ENCODE results near the gene NPY. TPM values are rescaled to one million over a fixed set of nuclear protein-coding genes. Genes with fewer than 3 reads are reported as not detected.

Gene NPY
- total RNA-seq, 1 experiment from 2014 or later, result not detected

- H4K20me1 ChIP-seq (ENCODE audit: insufficient read depth), result no peaks in the 10 kb centered on the region
- no TSS peak for BruUV-seq (replicated peaks)
- no peak overlapping the region for H2AFZ ChIP-seq (ENCODE audit: low read depth, low read length, poor library complexity, severe bottlenecking)
- H3K27ac ChIP-seq (ENCODE audit: low read depth, low read length), result no peak overlapping the region
- RAD21 ChIA-PET (ENCODE audit: low non-redundant PET in 1 of 2, low total read pairs in 2 of 2, uncharacterized antibody in 2 of 2, unreplicated experiment in 2 of 2), result no interaction called here
- no peaks in the 10 kb centered on the region for H3K36me3 ChIP-seq (ENCODE audit: control insufficient read depth in 1 of 2, insufficient read depth in 2 of 2, low read length in 2 of 2)
- H3K9me2 ChIP-seq (ENCODE audit: insufficient read depth), result no peaks in the 10 kb centered on the region
- no peaks in the 10 kb centered on the region for H3K4me1 ChIP-seq (ENCODE audit: control insufficient read depth in 1 of 2, insufficient read depth in 2 of 2, low read length in 2 of 2)
- no peak overlapping the region for H3K9ac ChIP-seq (ENCODE audit: low read length)
- H3K4me3 ChIP-seq (replicated peaks in 1 of 2; ENCODE audit: low read depth in 1 of 2, low read length in 2 of 2), result no peak overlapping the region
- POLR2A ChIA-PET, result no interaction called here
- peaks cover 9% of the 10 kb centered on the region; the same call in 1 of the 2 replicates for H3K27me3 ChIP-seq (ENCODE audit: insufficient read depth, low read length)
- H3K9me3 ChIP-seq (ENCODE audit: control insufficient read depth in 1 of 2, insufficient read depth in 1 of 2, low read depth in 1 of 2, low read length in 2 of 2), result no peaks in the 10 kb centered on the region
- no peak overlapping the region for H3K4me2 ChIP-seq (ENCODE audit: low read length)
- intact Hi-C loops (cut with micrococcal nuclease), result loop anchor here (10.0 kb wide), 1 partner anchor 426 kb away; no protein-coding TSS in a partner anchor
- TF ChIP-seq EZH2phosphoT487 (IDR thresholded peaks at IDR 0.05; ENCODE audit: borderline replicate concordance) (no peak), SIN3A (IDR thresholded peaks at IDR 0.05; ENCODE audit: low read depth) (no peak), RAD21 (IDR thresholded peaks at IDR 0.05; ENCODE audit: low read depth) (no peak), ZFX (IDR thresholded peaks at IDR 0.05) (no peak), POLR2AphosphoS5 (IDR thresholded peaks at IDR 0.05; ENCODE audit: low read depth, low read length) (no peak), JUND (IDR thresholded peaks at IDR 0.05) (no peak), CEBPB (IDR thresholded peaks at IDR 0.05; ENCODE audit: low read depth) (no peak), TCF7L2 (IDR thresholded peaks at IDR 0.05; ENCODE audit: borderline replicate concordance, extremely low read depth, insufficient read depth, insufficient read length) (no peak), POLR2A (IDR thresholded peaks at IDR 0.05; ENCODE audit: borderline replicate concordance, extremely low read depth, insufficient read depth, insufficient read length) (no peak), EGR1 (IDR thresholded peaks at IDR 0.05; ENCODE audit: low read depth) (no peak)
- TF ChIP-seq, protein P1, sequence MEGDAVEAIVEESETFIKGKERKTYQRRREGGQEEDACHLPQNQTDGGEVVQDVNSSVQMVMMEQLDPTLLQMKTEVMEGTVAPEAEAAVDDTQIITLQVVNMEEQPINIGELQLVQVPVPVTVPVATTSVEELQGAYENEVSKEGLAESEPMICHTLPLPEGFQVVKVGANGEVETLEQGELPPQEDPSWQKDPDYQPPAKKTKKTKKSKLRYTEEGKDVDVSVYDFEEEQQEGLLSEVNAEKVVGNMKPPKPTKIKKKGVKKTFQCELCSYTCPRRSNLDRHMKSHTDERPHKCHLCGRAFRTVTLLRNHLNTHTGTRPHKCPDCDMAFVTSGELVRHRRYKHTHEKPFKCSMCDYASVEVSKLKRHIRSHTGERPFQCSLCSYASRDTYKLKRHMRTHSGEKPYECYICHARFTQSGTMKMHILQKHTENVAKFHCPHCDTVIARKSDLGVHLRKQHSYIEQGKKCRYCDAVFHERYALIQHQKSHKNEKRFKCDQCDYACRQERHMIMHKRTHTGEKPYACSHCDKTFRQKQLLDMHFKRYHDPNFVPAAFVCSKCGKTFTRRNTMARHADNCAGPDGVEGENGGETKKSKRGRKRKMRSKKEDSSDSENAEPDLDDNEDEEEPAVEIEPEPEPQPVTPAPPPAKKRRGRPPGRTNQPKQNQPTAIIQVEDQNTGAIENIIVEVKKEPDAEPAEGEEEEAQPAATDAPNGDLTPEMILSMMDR (IDR thresholded peaks at IDR 0.05 in 2 of 3, conservative IDR thresholded peaks at IDR 0.05 in 1 of 3; ENCODE audit: borderline replicate concordance in 1 of 3, insufficient read depth in 1 of 3, low read depth in 2 of 3, low read length in 2 of 3), result no peak
- TF ChIP-seq, protein P2, sequence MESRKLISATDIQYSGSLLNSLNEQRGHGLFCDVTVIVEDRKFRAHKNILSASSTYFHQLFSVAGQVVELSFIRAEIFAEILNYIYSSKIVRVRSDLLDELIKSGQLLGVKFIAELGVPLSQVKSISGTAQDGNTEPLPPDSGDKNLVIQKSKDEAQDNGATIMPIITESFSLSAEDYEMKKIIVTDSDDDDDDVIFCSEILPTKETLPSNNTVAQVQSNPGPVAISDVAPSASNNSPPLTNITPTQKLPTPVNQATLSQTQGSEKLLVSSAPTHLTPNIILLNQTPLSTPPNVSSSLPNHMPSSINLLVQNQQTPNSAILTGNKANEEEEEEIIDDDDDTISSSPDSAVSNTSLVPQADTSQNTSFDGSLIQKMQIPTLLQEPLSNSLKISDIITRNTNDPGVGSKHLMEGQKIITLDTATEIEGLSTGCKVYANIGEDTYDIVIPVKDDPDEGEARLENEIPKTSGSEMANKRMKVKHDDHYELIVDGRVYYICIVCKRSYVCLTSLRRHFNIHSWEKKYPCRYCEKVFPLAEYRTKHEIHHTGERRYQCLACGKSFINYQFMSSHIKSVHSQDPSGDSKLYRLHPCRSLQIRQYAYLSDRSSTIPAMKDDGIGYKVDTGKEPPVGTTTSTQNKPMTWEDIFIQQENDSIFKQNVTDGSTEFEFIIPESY (IDR thresholded peaks at IDR 0.05; ENCODE audit: extremely low read depth, insufficient replicate concordance, low read length), result no peak
- ATAC-seq (no peak), DNase-seq (ENCODE audit: low read depth, low spot score) (no peak)
- H3K79me2 ChIP-seq (ENCODE audit: insufficient read depth, low read length), result no peaks in the 10 kb centered on the region
- CTCF ChIA-PET, result interaction anchor here (1.5 kb wide), 1 partner anchor 10 kb away, joined by 3 read pairs; no protein-coding TSS in a partner anchor
Observed at GRCh38 chr7:24299192-24299591, 15.2 kb downstream of the NPY start.
